ENCODE data around the gene FGD5. TPM values are rescaled to one million over a fixed set of nuclear protein-coding genes. Genes with fewer than 3 reads are reported as not detected.

FGD5 gene
- total and polyA plus RNA-seq, 9 of the 15 experiments (the other 6 are each of a cell fraction or from before 2014, with no cell fraction given) = 0.18 TPM; not detected in 8

DNA sequence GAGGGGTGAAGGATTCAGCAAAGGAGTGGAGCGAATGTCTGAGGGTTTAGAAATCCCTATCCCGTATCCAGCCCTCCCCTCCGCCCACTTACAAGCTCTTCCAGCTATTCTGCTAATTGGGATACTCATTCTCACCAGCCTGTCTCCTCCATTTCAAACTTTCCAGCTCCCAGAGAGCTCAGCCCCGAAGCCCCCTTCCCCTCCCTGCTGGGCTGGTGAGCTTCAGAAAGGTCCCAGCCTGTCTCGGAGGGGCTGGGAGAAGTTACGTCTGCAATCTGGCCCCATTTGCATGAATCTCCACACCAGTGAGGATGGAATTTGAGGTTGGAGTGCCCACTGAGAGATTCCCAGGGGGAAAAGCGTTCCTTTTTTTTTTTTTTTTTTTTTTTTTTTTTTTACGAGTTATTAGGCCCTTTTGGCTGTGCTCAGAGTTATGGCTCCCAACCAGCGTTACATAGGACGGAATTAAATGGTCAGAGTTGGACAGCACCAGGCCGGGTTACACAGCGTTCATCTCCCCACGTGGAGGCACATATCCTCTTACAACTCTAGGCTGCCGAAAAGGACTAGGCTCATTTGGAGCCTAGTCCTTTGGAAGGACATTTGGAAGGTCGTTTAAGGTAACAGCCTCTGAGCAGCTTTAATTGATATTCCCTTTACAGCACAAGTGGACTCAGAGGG lies 34.6 kb downstream of the FGD5 start (continued):
- TF ChIP-seq, protein P1, sequence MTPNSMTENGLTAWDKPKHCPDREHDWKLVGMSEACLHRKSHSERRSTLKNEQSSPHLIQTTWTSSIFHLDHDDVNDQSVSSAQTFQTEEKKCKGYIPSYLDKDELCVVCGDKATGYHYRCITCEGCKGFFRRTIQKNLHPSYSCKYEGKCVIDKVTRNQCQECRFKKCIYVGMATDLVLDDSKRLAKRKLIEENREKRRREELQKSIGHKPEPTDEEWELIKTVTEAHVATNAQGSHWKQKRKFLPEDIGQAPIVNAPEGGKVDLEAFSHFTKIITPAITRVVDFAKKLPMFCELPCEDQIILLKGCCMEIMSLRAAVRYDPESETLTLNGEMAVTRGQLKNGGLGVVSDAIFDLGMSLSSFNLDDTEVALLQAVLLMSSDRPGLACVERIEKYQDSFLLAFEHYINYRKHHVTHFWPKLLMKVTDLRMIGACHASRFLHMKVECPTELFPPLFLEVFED (CRISPR knock-in tag; conservative IDR thresholded peaks at IDR 0.05) = no peak
- TF ChIP-seq, protein P2, sequence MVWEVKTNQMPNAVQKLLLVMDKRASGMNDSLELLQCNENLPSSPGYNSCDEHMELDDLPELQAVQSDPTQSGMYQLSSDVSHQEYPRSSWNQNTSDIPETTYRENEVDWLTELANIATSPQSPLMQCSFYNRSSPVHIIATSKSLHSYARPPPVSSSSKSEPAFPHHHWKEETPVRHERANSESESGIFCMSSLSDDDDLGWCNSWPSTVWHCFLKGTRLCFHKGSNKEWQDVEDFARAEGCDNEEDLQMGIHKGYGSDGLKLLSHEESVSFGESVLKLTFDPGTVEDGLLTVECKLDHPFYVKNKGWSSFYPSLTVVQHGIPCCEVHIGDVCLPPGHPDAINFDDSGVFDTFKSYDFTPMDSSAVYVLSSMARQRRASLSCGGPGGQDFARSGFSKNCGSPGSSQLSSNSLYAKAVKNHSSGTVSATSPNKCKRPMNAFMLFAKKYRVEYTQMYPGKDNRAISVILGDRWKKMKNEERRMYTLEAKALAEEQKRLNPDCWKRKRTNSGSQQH (CRISPR knock-in tag; IDR thresholded peaks at IDR 0.05) = no peak
- TF ChIP-seq ZNF146 (CRISPR knock-in tag; IDR thresholded peaks at IDR 0.05; ENCODE audit: unreplicated experiment) = no peak
- TF ChIP-seq TGIF2 (CRISPR knock-in tag; IDR thresholded peaks at IDR 0.05) = no peak
- TF ChIP-seq, protein P3, sequence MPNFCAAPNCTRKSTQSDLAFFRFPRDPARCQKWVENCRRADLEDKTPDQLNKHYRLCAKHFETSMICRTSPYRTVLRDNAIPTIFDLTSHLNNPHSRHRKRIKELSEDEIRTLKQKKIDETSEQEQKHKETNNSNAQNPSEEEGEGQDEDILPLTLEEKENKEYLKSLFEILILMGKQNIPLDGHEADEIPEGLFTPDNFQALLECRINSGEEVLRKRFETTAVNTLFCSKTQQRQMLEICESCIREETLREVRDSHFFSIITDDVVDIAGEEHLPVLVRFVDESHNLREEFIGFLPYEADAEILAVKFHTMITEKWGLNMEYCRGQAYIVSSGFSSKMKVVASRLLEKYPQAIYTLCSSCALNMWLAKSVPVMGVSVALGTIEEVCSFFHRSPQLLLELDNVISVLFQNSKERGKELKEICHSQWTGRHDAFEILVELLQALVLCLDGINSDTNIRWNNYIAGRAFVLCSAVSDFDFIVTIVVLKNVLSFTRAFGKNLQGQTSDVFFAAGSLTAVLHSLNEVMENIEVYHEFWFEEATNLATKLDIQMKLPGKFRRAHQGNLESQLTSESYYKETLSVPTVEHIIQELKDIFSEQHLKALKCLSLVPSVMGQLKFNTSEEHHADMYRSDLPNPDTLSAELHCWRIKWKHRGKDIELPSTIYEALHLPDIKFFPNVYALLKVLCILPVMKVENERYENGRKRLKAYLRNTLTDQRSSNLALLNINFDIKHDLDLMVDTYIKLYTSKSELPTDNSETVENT (CRISPR knock-in tag; IDR thresholded peaks at IDR 0.05) = no peak
- no peak for TF ChIP-seq SRSF3 (IDR thresholded peaks at IDR 0.05; ENCODE audit: insufficient read depth, low read length)
- TF ChIP-seq ZNF740 (CRISPR knock-in tag; IDR thresholded peaks at IDR 0.05) = no peak
- no peak for TF ChIP-seq ZNF740 (tag; IDR thresholded peaks at IDR 0.05)
- TF ChIP-seq BRF1 (IDR thresholded peaks at IDR 0.05; ENCODE audit: borderline replicate concordance, extremely low read depth, insufficient read length) = no peak
- no peak for TF ChIP-seq HMG20B (CRISPR knock-in tag; IDR thresholded peaks at IDR 0.05)
- TF ChIP-seq CBX3 (IDR thresholded peaks at IDR 0.05; ENCODE audit: borderline replicate concordance in 1 of 2, low read length in 2 of 2) = no peak

Data from K562 (cell line).